ENCODE data around the gene CACNB1.

Gene CACNB1

GRCh38 chr17:39225959-39226683, 28.7 kb upstream of the CACNB1 start:
- no peak for DNase-seq (ENCODE audit: low spot score)

- no peak for DNase-seq (ENCODE audit: low spot score)
Measured at GRCh38 chr17:39225308-39225958, 28.0 kb upstream of the CACNB1 start, which contains the start of gene STAC2. STAC2 (minus strand) TSS chr17:39225945; CDS start chr17:39225502, 443 bp downstream.

- no peak for DNase-seq (ENCODE audit: low spot score)
Measured at GRCh38 chr17:39224778-39225307, 27.4 kb upstream of the CACNB1 start.

- no peak for DNase-seq (ENCODE audit: low spot score)
Measured at GRCh38 chr17:39223907-39224777, 26.7 kb upstream of the CACNB1 start.

- no peak for DNase-seq (ENCODE audit: low spot score)
Measured at GRCh38 chr17:39222866-39223834, 25.7 kb upstream of the CACNB1 start.

GRCh38 chr17:39222151-39222550, 24.7 kb upstream of the CACNB1 start:
- no peak for DNase-seq (ENCODE audit: low spot score)

GRCh38 chr17:39221572-39221971, 24.1 kb upstream of the CACNB1 start:
- DNase-seq (ENCODE audit: low spot score) = no peak

GRCh38 chr17:39219647-39220154, 22.2 kb upstream of the CACNB1 start:
- no peak for DNase-seq (ENCODE audit: low spot score)

GRCh38 chr17:39218906-39219305, 21.4 kb upstream of the CACNB1 start:
- DNase-seq (ENCODE audit: low spot score) = no peak

GRCh38 chr17:39217734-39218369, 20.4 kb upstream of the CACNB1 start:
- DNase-seq (ENCODE audit: low spot score) = no peak

- peak; percentile 82 for DNase-seq (ENCODE audit: low spot score)
Measured at GRCh38 chr17:39213852-39214251, 16.4 kb upstream of the CACNB1 start.

- DNase-seq (ENCODE audit: low spot score) = no peak
Measured at GRCh38 chr17:39212841-39213480, 15.5 kb upstream of the CACNB1 start.

- no peak for DNase-seq (ENCODE audit: low spot score)
Measured at GRCh38 chr17:39212195-39212810, 14.8 kb upstream of the CACNB1 start.

- no peak for DNase-seq (ENCODE audit: low spot score)
Measured at GRCh38 chr17:39210093-39210434, 12.6 kb upstream of the CACNB1 start.

GRCh38 chr17:39209317-39210092, 12.0 kb upstream of the CACNB1 start:
- DNase-seq (ENCODE audit: low spot score) = peak; percentile 39

- DNase-seq (ENCODE audit: low spot score) = no peak
Measured at GRCh38 chr17:39208893-39209292, 11.4 kb upstream of the CACNB1 start.

- DNase-seq (ENCODE audit: low spot score) = no peak
Measured at GRCh38 chr17:39208136-39208535, 10.7 kb upstream of the CACNB1 start.

GRCh38 chr17:39205112-39205526, 7.7 kb upstream of the CACNB1 start:
- DNase-seq (ENCODE audit: low spot score) = no peak

- no peak for DNase-seq (ENCODE audit: low spot score)
Measured at GRCh38 chr17:39204245-39204644, 6.8 kb upstream of the CACNB1 start.
